ENCODE data around the gene CXCL16. TPM values are rescaled to one million over a fixed set of nuclear protein-coding genes. Genes with fewer than 3 reads are reported as not detected.
A peak's percentile ranks its signal among the peaks of the same experiment; 100 is the strongest.

The CXCL16 gene, protein sequence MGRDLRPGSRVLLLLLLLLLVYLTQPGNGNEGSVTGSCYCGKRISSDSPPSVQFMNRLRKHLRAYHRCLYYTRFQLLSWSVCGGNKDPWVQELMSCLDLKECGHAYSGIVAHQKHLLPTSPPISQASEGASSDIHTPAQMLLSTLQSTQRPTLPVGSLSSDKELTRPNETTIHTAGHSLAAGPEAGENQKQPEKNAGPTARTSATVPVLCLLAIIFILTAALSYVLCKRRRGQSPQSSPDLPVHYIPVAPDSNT
- polyA plus RNA-seq (2013, experiment 1 of 2), result 0.20 TPM
- 0.24 TPM for polyA plus RNA-seq (2013, experiment 2 of 2)

DNA sequence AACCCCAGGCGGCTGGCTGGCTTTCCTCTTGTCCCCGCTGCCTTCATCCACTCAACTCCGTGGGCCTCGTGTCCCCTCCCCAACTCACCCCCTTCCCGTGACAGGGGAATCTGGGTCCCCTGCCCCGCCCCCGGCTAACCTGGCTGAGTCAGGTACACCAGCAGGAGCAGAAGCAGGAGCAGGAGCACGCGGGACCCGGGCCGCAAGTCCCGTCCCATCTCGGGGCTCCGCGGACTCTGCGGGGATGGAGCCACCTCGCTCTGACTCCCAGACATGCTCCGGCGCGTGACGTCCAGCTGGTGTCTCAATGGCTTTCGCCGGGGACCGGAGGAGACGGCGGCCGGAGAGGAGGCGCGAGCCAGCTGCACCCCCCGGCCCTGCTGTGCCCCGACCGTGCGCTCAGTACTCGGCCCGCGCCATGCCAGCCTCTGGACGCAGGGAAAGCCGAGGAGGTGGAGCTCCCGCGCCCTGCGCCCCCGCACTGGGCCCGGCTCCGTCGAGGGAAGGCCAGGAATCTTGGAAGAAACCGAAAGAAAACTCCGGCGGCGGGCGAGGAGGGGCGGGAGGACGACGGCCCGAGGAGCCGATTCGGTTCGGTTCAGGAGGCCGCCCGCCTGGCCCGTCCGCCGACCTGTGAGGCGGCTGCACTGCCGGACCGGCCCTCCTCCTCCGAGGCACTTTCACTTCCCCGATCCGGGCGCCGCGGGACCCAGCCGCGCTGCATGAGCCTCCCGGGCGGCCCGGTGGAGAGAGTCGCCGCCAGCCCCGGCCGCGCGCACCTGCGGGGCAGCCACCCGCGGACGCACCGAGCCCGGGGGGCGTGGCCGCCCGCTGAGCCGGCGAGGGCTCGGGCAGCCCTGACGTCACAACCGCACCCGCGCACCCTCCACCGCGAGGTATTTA lies at the start of gene CXCL16, which contains the start of gene ZMYND15:
Gene CXCL16 (minus strand): TSS at position 807 of the 903 bp plus-strand sequence. CDS start 589 bp downstream, at position 218.
Gene ZMYND15 (plus strand): TSS at position 712 of the 903 bp plus-strand sequence. CDS start 716 bp downstream, outside the sequence.
- WGBS, 2 donors (ENCODE audit: extremely low coverage in 2 of 2, insufficient read length in 2 of 2, insufficient replicate concordance in 1 of 2), result no CpG with 5 or more reads among the region's 100 CpGs
- no peaks in the 10 kb centered on the region for H3K36me3 ChIP-seq (replicated peaks in 1 of 2; ENCODE audit: control insufficient read depth in 2 of 2, insufficient read depth in 2 of 2, low read length in 2 of 2)
- H3K23ac ChIP-seq (ENCODE audit: low read depth, low read length, poor library complexity), result peak within 1 kb of the TSS; percentile 80
- H3K18ac ChIP-seq (ENCODE audit: low read length), result peak within 1 kb of the TSS; percentile 89
- peak within 1 kb of the TSS; percentile 98 for H2AFZ ChIP-seq (ENCODE audit: low read length)
- no peak within 1 kb of the TSS for H3K27ac ChIP-seq (replicated peaks; ENCODE audit: low read length)
- H2BK15ac ChIP-seq (ENCODE audit: low read length), result peak within 1 kb of the TSS; percentile 4
- H3K79me1 ChIP-seq (ENCODE audit: low read depth, low read length), result no peaks in the 10 kb centered on the region
- peak within 1 kb of the TSS; percentile 71 for H3K14ac ChIP-seq (ENCODE audit: low read length)
- no peak for DNase-seq (ENCODE audit: low spot score)
- peak within 1 kb of the TSS; percentile 53 for H2BK5ac ChIP-seq (ENCODE audit: low read length)
- peaks cover 3% of the 10 kb centered on the region in 2 donors for H3K4me1 ChIP-seq (ENCODE audit: control insufficient read depth in 2 of 2, insufficient read depth in 1 of 2, low read depth in 1 of 2, low read length in 2 of 2)
- H3K9me3 ChIP-seq (replicated peaks in 1 of 2; ENCODE audit: control insufficient read depth in 2 of 2, insufficient read depth in 1 of 2, low read depth in 1 of 2, low read length in 2 of 2), result peaks cover 0 to 4% of the 10 kb centered on the region in 2 donors
- peak within 1 kb of the TSS; percentile 37 for H2AK5ac ChIP-seq (ENCODE audit: low read depth, low read length)
- peak within 1 kb of the TSS; percentile 86 for H3K9ac ChIP-seq (ENCODE audit: low read depth, low read length, poor library complexity)
- peak within 1 kb of the TSS; percentile 46 to 73 for H3K4me3 ChIP-seq (ENCODE audit: low read length in 2 of 2)
- H4K8ac ChIP-seq (ENCODE audit: low read depth, low read length), result no peak within 1 kb of the TSS
- H4K91ac ChIP-seq (ENCODE audit: low read depth, low read length, poor library complexity), result no peak within 1 kb of the TSS
- H3K27me3 ChIP-seq (ENCODE audit: control insufficient read depth in 3 of 3, insufficient read depth in 3 of 3, low read depth in 1 of 3, low read length in 3 of 3), result peaks cover 23 to 82% (median 65%) of the 10 kb centered on the region in 3 experiments
- no peak within 1 kb of the TSS for H3K4ac ChIP-seq (ENCODE audit: low read length)
- peak within 1 kb of the TSS; percentile 84 for H3K4me2 ChIP-seq (ENCODE audit: insufficient read depth, low read length, poor library complexity, severe bottlenecking)
- peak within 1 kb of the TSS; percentile 84 for H2BK12ac ChIP-seq (ENCODE audit: low read length)
- H2BK120ac ChIP-seq (ENCODE audit: low read depth, low read length), result no peak within 1 kb of the TSS

DNA sequence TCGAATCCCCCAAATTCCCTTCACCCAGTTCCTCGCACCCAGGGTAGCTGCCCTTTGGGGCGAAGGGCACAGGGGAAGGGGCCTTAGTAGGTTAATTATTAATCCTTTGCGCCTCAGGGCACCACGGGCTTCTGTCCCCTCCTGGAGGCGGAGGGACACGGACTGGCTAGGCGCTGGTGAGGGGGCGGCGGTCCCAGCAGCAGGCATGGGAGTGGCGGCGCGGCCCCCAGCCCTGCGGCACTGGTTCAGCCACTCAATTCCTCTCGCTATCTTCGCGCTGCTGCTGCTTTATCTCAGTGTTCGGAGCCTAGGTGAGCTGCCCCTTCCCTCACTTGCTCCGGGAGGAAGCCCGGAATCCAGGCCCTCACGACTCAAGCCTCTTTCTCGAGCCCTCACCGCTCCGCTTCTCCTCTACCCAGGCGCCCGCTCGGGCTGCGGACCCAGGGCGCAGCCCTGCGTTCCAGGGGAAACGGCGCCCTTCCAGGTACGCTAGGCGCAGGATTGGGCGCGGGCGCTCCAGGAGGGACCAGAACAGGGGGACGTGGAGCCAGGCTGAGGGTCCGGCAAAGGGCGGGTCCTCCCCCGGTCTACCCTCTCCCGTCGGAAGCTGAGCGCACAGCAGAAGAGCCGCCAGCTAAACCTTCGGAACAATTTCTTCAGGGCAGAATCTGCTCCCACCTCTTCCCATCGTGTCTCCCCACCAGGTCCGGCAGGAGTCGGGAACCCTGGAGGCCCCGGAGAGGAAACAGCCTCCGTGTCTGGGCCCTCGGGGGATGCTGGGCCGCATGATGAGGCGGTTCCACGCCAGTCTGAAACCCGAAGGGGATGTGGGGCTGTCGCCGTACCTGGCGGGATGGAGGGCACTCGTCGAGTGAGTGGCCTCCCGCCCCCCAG lies 49.3 kb upstream of the CXCL16 start, which contains the start of gene GLTPD2:
Gene GLTPD2 (plus strand): TSS at position 158 of the 894 bp plus-strand sequence. CDS start 48 bp downstream, at position 206.
- peak; percentile 29 for DNase-seq (ENCODE audit: low spot score)
- H3K4me3 ChIP-seq (ENCODE audit: low read length in 2 of 2), result peak within 1 kb of the TSS; percentile 47 to 90
- WGBS, 2 donors (ENCODE audit: extremely low coverage in 2 of 2, insufficient read length in 2 of 2, insufficient replicate concordance in 1 of 2), result no CpG with 5 or more reads among the region's 62 CpGs
- no peak within 1 kb of the TSS for H2BK120ac ChIP-seq (ENCODE audit: low read depth, low read length)
- H3K4me1 ChIP-seq (ENCODE audit: control insufficient read depth in 2 of 2, insufficient read depth in 1 of 2, low read depth in 1 of 2, low read length in 2 of 2), result peaks cover 4 to 12% of the 10 kb centered on the region in 2 donors
- H3K79me1 ChIP-seq (ENCODE audit: low read depth, low read length), result peaks cover 2% of the 10 kb centered on the region
- H3K23ac ChIP-seq (ENCODE audit: low read depth, low read length, poor library complexity), result peak within 1 kb of the TSS; percentile 85
- no peak within 1 kb of the TSS for H4K8ac ChIP-seq (ENCODE audit: low read depth, low read length)
- peak within 1 kb of the TSS; percentile 49 for H2BK15ac ChIP-seq (ENCODE audit: low read length)
- H3K27ac ChIP-seq (replicated peaks; ENCODE audit: low read length), result peak within 1 kb of the TSS; percentile 75
- no peak within 1 kb of the TSS for H4K91ac ChIP-seq (ENCODE audit: low read depth, low read length, poor library complexity)
- H2AK5ac ChIP-seq (ENCODE audit: low read depth, low read length), result peak within 1 kb of the TSS; percentile 93
- peak within 1 kb of the TSS; percentile 84 for H2BK12ac ChIP-seq (ENCODE audit: low read length)
- H3K9ac ChIP-seq (ENCODE audit: low read depth, low read length, poor library complexity), result peak within 1 kb of the TSS; percentile 91
- H3K14ac ChIP-seq (ENCODE audit: low read length), result peak within 1 kb of the TSS; percentile 97
- peak within 1 kb of the TSS; percentile 53 for H3K4ac ChIP-seq (ENCODE audit: low read length)
- peak within 1 kb of the TSS; percentile 75 for H2BK5ac ChIP-seq (ENCODE audit: low read length)
- peak within 1 kb of the TSS; percentile 100 for H3K18ac ChIP-seq (ENCODE audit: low read length)
- no peaks in the 10 kb centered on the region for H3K9me3 ChIP-seq (replicated peaks in 1 of 2; ENCODE audit: control insufficient read depth in 2 of 2, insufficient read depth in 1 of 2, low read depth in 1 of 2, low read length in 2 of 2)
- H3K36me3 ChIP-seq (replicated peaks in 1 of 2; ENCODE audit: control insufficient read depth in 2 of 2, insufficient read depth in 2 of 2, low read length in 2 of 2), result no peaks in the 10 kb centered on the region
- peak within 1 kb of the TSS; percentile 98 for H3K4me2 ChIP-seq (ENCODE audit: insufficient read depth, low read length, poor library complexity, severe bottlenecking)
- H3K27me3 ChIP-seq (ENCODE audit: control insufficient read depth in 3 of 3, insufficient read depth in 3 of 3, low read depth in 1 of 3, low read length in 3 of 3), result peaks cover 0 to 14% (median 4%) of the 10 kb centered on the region in 3 experiments
- peak within 1 kb of the TSS; percentile 96 for H2AFZ ChIP-seq (ENCODE audit: low read length)

- peak overlapping the region; percentile 2 for H3K18ac ChIP-seq (ENCODE audit: low read length)
- H2AK5ac ChIP-seq (ENCODE audit: low read depth, low read length), result no peak overlapping the region
- peak overlapping the region; percentile 98 for H3K4me2 ChIP-seq (ENCODE audit: insufficient read depth, low read length, poor library complexity, severe bottlenecking)
- H2BK15ac ChIP-seq (ENCODE audit: low read length), result no peak overlapping the region
- no CpG with 5 or more reads among the region's 14 CpGs for WGBS, 2 donors (ENCODE audit: extremely low coverage in 2 of 2, insufficient read length in 2 of 2, insufficient replicate concordance in 1 of 2)
- no peak overlapping the region for H3K4ac ChIP-seq (ENCODE audit: low read length)
- H3K79me1 ChIP-seq (ENCODE audit: low read depth, low read length), result peaks cover 2% of the 10 kb centered on the region
- H2AFZ ChIP-seq (ENCODE audit: low read length), result no peak overlapping the region
- no peaks in the 10 kb centered on the region for H3K9me3 ChIP-seq (replicated peaks in 1 of 2; ENCODE audit: control insufficient read depth in 2 of 2, insufficient read depth in 1 of 2, low read depth in 1 of 2, low read length in 2 of 2)
- H3K36me3 ChIP-seq (replicated peaks in 1 of 2; ENCODE audit: control insufficient read depth in 2 of 2, insufficient read depth in 2 of 2, low read length in 2 of 2), result no peaks in the 10 kb centered on the region
- no peak overlapping the region for H4K8ac ChIP-seq (ENCODE audit: low read depth, low read length)
- peaks cover 4 to 12% of the 10 kb centered on the region in 2 donors for H3K4me1 ChIP-seq (ENCODE audit: control insufficient read depth in 2 of 2, insufficient read depth in 1 of 2, low read depth in 1 of 2, low read length in 2 of 2)
- H4K91ac ChIP-seq (ENCODE audit: low read depth, low read length, poor library complexity), result no peak overlapping the region
- peak overlapping the region in 1 of 2 donors; percentile 90 for H3K4me3 ChIP-seq (ENCODE audit: low read length in 2 of 2)
- H2BK12ac ChIP-seq (ENCODE audit: low read length), result no peak overlapping the region
- no peak overlapping the region for H2BK5ac ChIP-seq (ENCODE audit: low read length)
- DNase-seq (ENCODE audit: low spot score), result no peak
- peak overlapping the region; percentile 53 for H3K23ac ChIP-seq (ENCODE audit: low read depth, low read length, poor library complexity)
- no peak overlapping the region for H3K14ac ChIP-seq (ENCODE audit: low read length)
- H3K27ac ChIP-seq (replicated peaks; ENCODE audit: low read length), result no peak overlapping the region
- H3K9ac ChIP-seq (ENCODE audit: low read depth, low read length, poor library complexity), result no peak overlapping the region
- H3K27me3 ChIP-seq (ENCODE audit: control insufficient read depth in 3 of 3, insufficient read depth in 3 of 3, low read depth in 1 of 3, low read length in 3 of 3), result peaks cover 0 to 14% (median 4%) of the 10 kb centered on the region in 3 experiments
- no peak overlapping the region for H2BK120ac ChIP-seq (ENCODE audit: low read depth, low read length)
Measured at GRCh38 chr17:4788159-4788806, 48.6 kb upstream of the CXCL16 start.

Measured in neuronal stem cell (in vitro differentiated cells).